Stimulated activated CD4-positive, alpha-beta T cell treated with anti-CD3 and anti-CD28 coated beads, Interleukin-12 subunit alpha, Interleukin-12 subunit beta, amount 100 ng/mL, for 48 hours (primary cell): ENCODE results near the gene NPTN.
"Not testable (repeated sequence)": the region's sequence is repeated elsewhere in the genome, so short reads cannot be mapped to it uniquely, and the experiment has no call there.

Experiments
- DNase-seq, 3 donors: peaks; one replicate each; pipeline ENCODE4 v3.0.0-alpha.2; 2020; ENCODE audit warnings: low read depth in 2 of 3, low spot score in 1 of 3

NPTN gene

GRCh38 chr15:73573037-73573436, 60.2 kb downstream of the NPTN start:
- no peak for DNase-seq

DNA sequence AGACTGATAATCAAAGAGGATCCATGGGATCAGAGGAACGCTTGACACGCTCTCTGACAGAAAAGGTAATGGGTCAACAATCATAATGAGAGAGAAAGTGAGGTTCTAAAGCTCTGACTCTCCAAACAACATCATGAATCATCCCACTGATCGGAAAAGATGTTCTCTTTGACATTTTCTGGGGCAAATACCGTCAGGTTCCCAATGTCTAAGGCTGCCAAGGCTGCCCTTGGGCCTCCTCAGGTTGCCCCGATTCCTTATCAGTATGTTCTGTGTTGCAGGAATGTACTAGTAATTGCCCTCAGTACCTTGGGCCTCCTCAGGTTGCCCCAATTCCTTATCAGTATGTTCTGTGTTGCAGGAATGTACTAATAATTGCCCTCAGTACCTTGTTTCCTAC, 60.9 kb downstream of the NPTN start:
- no peak for DNase-seq

DNA sequence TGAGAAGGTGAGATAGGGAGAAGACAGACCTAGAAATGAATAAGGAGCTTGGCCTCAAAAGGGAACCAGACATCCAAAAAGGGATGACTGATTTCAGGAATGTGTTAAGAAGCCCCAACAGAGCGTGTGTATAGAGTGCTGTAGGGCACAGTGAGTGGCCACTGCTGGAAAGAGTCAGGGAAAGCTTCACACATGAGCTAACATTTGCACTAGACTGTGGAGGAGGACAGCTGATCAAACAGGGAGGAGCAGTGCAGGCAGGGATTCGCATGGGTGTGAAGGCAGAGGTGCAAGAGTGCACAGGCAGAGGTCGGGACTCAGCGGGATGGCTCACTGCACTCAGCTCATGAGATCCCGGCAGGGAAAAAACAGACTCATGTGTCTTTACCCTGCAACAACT, 61.8 kb downstream of the NPTN start:
- no peak for DNase-seq

GRCh38 chr15:73570355-73571032, 62.7 kb downstream of the NPTN start:
- DNase-seq, result no peak

DNA sequence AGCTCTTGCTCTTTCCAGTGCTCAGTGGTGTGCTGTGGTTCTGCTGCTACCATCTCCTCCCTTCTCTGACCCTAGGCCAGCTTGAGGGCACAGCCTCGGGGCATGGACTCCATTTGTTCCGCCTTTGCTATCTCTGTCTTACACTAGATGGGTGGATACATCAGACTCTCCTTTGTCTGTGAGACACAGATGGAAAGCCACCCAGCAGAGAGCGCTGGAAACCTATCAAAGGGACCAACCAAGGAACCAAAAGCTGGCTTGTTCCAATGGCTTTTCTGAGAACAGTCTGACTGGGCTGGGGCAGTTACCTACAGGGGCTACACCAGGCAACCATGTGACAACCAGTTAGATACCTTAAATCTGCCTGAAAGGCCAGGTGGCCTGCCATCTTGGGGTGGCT, 63.8 kb downstream of the NPTN start:
- no peak for DNase-seq

DNA sequence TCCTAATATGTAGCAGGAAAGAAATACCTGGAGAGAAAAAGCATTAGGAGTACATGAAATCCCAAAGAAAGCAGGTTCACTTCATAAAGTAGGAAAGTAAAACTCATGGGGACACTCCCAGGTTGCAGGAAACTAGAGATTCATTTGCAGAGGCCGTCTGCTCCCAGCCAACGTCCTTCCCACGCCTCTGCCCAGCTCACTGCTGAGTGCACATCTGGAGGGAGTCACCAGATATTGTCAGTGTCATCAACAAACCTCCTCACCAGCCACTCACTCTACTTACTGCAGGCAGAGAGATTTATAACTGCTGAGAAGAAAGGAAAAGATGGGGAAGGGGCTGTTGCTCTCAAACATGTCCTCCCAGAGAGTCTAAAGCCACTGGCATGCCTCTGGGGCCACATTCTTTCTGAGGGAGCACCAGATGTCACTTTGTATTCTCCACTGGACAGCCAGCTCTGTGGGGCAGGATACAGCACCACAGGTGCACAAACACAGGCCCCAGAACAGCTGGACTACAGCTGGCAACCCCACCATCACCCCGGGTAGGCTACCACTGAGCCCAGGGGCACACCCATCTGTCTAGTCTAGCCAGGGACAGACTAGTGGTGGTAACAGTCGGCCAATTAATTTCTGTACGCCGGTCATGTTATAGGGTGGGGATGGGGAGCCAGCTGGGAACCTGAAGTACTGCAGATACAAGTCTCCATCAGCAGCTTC, 64.5 kb downstream of the NPTN start:
- DNase-seq, result no peak

DNA sequence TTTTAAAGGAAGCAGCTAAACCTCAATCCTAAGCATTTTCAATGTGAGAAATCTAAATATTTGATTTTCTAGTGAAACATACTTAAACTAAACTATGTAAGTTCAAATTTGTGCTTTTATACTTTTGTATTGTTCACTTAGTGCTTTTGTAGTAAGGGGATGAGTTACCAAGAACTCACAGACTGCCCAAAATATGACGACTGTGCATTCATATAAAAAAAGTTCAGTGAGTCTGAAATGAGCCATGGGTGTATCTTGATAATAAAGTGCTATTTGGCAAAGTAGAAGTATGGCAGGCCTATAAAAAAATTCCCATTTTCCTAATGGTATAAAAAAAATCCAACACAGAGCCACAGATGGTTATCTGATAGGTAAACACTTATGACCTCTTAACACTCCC, 66.2 kb downstream of the NPTN start:
- no peak for DNase-seq

DNA sequence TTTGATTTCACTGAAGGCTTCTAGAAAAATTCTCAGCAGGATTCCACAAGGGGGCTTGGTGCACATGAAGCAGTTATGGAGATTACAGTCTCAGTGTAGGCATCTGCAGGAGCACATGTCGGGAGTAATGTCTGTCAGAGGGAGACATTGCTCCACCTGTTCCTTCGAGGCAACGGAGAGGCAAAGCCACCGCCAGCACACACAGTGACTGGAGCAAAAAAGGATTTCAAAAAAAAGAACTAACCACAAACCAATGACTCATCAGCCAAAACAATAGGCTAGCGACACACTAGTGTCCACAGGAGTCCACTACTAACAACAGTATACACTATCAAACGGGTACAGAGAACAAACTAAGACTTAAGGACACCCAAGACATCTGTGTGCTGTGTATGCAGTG, 68.9 kb downstream of the NPTN start:
- DNase-seq, result no peak

DNA sequence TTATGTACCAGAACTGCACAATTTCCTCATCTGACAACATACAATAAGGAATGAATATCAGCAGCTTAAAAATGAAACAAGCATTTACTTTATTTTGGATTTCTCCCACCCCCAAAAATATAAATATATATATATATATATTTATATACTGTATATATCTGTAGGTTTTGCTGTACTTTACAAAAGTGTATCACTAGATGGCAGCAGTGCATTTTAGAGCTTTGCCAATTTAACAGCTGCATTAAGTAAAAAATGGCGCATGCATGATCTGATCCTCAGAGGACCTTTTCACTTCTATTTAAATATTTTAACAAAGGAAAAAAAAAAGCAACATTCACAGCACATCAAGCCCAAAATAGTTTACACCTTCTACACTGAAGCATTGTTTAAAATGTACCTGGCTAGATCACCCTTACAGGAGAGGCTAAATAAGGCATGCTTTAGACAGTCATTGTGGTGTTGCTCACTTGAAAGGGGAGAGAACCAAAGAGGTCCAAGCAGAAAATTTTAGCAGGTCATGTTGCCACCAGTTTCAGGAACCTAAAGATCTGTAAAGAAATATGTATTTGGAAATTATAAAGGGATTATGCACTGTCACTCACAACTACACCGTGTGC, 72.6 kb downstream of the NPTN start:
- DNase-seq, result peak in 1 of 3 donors; percentile 34

DNA sequence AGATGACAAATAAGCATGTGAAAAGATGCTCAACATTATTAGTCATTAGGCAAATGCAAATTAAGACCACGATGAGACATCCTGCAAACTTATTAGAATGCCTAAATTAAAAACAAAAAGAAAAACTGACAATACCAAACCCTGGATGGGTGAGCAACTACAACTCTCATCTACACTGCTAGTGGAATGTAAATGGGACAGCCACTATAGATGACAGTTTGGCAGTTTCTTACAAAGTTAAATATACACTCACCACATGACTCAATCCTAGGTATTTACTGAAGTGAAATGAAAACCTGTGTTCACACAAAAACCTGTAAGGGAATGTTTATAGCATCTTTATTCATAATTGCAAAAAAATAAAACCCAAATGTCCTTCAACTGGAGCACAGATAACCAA, 74.7 kb downstream of the NPTN start:
- no peak for DNase-seq

GRCh38 chr15:73555080-73555479, 78.1 kb downstream of the NPTN start:
- no peak for DNase-seq

DNA sequence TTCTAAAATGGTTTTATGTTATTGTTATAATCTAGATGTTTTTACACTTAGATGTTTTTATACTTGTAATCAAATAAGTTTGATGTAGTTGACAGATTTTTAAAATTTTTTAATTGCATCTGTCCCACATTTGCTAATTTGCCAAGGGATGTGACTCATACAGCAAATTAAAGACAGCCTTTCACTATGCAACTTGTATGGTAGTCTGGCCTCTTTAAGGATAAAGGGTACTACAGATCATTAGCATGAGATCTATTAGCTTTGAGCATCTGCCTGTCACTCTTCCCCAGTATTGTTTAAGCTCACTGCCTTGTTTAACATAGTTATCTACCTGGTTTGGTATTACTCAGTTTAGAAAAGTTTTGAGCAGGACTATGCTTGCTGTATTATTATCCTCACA, 83.0 kb downstream of the NPTN start:
- no peak for DNase-seq

GRCh38 chr15:73548925-73549324, 84.3 kb downstream of the NPTN start:
- not testable (repeated sequence) for DNase-seq

GRCh38 chr15:73541479-73541878, 91.7 kb downstream of the NPTN start:
- no peak for DNase-seq

- no peak for DNase-seq
Observed at GRCh38 chr15:73540161-73540560, 93.0 kb downstream of the NPTN start.

DNA sequence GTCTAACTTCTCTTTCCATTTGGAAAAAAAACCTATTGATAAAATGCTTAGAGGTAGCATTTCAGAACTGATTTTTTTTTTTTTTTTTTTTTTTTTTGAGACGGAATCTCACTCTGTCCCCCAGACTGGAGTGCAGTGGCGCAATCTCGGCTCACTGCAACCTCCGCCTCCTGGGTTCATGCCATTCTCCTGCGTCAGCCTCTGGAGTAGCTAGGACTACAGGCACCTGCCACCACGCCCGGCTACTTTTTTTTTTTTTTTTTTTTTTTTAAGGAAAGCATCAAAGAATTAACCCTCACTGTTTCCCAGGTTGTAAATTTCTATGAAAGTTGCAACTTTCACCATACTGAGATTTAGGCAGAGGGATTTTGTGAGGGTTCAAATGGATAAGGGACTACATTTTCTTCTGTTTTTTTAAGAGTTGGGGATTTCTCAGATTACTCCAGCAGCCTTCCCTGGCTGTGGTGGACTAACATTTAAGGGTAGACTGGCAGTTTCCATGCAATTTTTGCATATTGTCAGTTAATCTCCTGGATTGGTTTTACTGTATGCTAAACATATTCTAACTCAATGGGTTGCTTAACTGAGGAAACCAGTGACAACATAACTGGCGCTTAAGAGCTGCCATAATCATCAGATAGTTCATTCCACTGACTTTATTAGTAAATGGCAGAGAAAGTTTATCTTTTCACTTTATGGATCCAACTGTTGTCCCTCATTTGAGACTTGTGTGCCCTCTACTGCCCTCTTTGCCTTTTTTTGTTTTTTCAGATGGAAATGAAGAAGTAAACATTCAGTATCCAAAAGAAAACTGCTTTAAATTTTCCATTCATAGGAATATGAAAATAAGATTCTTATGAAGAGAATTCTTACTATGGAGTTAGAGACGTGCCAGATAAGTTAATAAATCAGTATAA, 93.7 kb downstream of the NPTN start:
- no peak for DNase-seq

GRCh38 chr15:73538563-73539211, 94.5 kb downstream of the NPTN start:
- no peak for DNase-seq

- DNase-seq, result no peak
Observed at GRCh38 chr15:73538123-73538522, 95.1 kb downstream of the NPTN start.

- no peak for DNase-seq
Observed at GRCh38 chr15:73530649-73531048, 102.5 kb downstream of the NPTN start.

- no peak for DNase-seq
Observed at GRCh38 chr15:73527598-73527997, 105.6 kb downstream of the NPTN start.

DNA sequence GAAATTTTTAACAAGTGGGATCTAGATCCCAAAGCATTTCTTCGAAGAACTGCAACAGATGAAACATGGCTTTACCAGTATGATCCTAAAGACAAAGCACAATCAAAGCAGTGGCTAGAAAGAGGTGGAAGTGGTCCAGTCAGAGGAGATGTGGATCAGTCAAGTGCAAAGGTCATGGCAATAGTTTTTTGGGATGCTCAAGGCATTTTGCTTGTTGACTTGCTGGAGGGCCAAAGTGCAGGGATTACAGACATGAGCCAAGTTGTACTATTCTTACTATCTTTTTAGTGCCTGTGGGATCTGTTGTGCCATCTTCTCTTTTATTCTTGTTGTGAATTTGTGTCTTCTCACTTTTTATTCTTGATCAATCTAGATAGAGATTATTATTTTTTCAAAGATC, 108.3 kb downstream of the NPTN start:
- DNase-seq, result no peak
